GM12873 (cell line): ENCODE measurements around the gene CCRL2.

Experiments
- TF ChIP-seq, protein P1 (sequence below): IDR thresholded peaks from 2 replicates; pipeline ENCODE4 v1.5.1; 2012; ENCODE audit warnings: low read depth, mild to moderate bottlenecking, moderate library complexity, low read length, control low read depth; ENCODE audit not compliant: insufficient read depth; ENCODE audit errors: missing control alignments

Gene CCRL2

DNA sequence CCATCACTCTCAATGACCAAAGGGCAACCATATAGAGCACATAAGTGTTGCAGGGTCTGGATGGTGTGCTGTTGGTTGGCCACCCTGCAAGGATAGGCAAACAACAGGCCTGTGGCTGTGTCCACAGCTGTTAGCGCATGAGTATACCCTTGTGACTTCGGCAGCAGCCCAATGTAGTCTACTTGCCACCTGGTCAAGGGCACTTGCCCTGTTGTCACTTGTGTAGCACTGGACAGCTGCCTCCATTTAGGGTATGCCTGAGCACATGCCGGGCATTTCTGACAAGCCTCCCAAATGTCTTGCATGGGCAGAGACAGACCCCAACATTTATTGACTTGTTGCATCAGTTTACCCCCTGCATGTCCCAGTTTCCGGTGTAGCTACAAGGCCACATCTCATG, 12.8 kb downstream of the CCRL2 start:
- TF ChIP-seq, protein P1, sequence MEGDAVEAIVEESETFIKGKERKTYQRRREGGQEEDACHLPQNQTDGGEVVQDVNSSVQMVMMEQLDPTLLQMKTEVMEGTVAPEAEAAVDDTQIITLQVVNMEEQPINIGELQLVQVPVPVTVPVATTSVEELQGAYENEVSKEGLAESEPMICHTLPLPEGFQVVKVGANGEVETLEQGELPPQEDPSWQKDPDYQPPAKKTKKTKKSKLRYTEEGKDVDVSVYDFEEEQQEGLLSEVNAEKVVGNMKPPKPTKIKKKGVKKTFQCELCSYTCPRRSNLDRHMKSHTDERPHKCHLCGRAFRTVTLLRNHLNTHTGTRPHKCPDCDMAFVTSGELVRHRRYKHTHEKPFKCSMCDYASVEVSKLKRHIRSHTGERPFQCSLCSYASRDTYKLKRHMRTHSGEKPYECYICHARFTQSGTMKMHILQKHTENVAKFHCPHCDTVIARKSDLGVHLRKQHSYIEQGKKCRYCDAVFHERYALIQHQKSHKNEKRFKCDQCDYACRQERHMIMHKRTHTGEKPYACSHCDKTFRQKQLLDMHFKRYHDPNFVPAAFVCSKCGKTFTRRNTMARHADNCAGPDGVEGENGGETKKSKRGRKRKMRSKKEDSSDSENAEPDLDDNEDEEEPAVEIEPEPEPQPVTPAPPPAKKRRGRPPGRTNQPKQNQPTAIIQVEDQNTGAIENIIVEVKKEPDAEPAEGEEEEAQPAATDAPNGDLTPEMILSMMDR: no peak

DNA sequence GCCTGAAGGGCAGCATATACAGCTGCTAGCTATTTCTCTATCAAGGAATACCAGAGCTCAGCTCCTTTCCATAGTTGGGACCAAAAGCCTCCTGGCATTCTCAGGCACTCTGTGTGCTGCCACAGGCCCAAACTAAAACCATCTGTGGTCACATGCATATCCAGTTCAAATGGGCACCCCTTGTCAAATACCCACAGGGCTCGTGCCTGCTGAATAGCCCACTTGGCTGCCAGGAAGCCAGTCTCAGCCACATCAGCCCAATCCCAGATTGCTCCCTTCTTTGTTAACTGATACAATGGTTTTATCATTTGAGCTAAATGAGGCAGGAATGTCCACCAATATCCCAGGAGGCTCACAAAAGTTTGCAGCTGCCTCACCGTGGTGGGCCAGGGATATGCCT, 13.9 kb downstream of the CCRL2 start:
- TF ChIP-seq, protein P1: no peak

DNA sequence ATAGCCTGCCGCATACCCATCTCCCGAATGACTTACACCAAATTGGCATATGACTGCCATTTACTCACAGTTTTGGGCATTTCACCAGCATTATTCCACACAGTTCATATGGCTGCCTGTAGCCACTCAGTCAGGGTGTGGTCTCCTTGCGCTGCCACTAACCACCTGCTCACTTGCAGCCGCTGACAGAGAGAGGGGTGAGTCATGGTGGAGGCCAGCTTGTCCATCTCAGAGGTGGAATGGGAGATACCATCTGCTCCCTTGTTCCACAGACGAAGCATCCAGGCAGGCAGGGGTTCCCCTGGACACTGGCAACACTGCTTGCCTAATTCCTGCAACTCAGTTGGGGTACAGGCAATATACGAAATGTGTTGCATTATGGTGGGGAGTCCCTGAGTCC, 15.6 kb downstream of the CCRL2 start:
- TF ChIP-seq, protein P1: no peak

DNA sequence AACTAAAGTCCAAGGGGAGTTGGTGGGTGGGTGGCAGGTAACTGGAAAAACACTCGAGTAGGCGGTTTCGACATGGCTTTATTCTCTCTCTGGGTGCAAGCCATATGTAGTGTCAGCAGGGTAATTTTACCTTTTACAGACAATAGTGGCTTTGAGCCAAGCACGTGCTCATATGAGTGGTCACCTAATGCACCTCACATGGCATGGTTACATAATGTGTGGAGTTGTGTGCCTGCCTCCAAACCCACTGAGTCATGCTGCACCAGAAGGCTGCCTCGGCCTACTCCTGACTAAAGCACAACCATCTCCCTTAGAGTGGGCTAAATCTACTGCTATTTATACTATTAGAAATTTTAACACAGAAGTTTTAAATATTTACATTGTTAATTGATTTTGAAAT, 16.5 kb downstream of the CCRL2 start:
- TF ChIP-seq, protein P1: no peak

DNA sequence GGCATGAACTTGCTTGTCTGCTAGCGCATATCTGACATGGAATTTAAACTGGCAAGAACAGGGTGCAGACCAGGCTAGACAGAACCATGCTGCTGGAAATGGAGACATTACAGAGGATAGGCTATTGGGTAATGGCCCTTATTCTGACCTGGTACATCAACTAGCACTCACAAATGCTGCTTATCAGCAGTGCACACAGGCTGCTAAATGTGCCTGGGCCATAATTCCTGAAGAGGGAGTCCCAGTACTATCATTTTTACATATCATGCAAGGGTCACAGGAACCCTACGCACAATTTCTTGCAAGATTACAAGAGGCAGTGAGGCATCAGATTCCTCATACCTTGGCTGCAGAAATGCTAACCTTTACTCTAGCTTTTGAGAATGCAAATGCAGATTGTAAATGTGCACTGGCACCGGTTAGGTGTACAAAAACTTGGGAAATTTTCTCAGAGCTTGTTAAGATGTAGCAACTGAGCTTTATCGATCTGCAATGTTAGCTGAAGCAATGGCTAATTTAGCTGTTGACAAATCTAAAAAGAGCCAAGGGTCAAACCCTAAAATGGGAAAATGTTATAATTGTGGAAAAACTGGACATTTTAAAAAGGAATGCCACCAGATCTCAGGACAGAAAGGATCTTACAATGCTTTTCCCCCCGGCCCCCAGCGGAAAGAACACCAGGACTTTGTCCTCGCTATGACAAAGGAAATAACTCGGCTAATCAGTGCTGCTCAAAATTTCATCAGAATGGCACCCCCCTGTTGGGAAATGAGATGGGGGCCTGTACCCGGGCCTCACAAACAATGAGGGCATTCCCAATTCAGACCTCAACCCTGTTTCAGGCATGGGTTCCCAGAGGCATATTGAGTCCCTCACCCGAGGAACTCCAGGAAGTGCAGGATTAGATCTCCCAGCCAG, 21.1 kb downstream of the CCRL2 start:
- TF ChIP-seq, protein P1: no peak

DNA sequence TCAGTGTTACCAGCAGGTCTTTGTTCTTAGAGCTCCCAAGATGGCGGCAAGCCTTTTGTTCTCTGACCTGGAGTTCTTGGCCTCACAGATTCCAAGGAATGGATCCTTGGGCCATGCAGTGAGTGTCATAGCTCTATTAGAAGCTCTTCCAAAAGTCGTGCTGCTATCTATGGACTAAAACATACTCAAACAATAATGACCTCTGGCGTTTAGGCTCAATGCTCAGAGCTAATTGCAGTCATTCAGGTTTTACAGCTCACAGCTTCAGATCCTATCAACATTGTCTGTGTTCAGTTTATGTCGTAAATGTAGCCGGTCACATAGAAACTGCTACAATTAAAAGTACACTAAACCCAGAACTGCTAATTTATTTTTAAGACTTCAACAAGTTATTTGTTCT, 22.2 kb downstream of the CCRL2 start:
- TF ChIP-seq, protein P1: no peak

DNA sequence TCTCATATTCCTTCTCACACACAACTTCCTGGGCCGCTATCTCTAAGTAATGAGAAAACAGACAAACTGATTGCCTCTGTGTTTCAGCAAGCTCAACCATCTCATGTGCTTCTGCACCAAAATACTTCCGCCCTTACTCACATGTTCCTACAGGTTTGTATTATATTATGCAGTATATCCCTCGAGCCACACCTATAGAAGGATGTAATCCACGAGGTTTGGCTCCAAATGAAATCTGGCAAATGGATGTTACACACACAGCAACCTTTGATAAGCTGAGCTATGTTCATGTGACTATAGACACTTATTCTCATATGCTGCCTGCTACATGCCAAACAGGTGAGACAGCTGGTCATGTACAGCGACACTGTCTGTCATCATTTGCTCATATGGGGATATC, 22.6 kb downstream of the CCRL2 start:
- TF ChIP-seq, protein P1: no peak
